SJSA1 (cell line): ENCODE results near the gene PTPRD. TPM values are rescaled to one million over a fixed set of nuclear protein-coding genes. Genes with fewer than 3 reads are reported as not detected.

ENCODE experiments used
- DNase-seq, 2 experiments: peaks; one replicate each; pipeline ENCODE4 v3.0.0-alpha.2; 2015 to 2020; ENCODE audit warnings: low spot score in 2 of 2, low read depth in 1 of 2
- H3K27ac ChIP-seq: fragments of 250-450 bp; sonication (Bioruptor Pico); 2 replicates; pipeline ENCODE4 v1.5.1; 2020; ENCODE audit warnings: mild to moderate bottlenecking, moderate library complexity
- H3K27me3 ChIP-seq: fragments of 250-450 bp; sonication (Bioruptor Pico); replicated peaks from 2 replicates; pipeline ENCODE4 v1.5.1; 2020; ENCODE audit warnings: mild to moderate bottlenecking, moderate library complexity
- H3K36me3 ChIP-seq: fragments of 250-450 bp; sonication (Bioruptor Pico); 2 replicates; pipeline ENCODE4 v1.5.1; 2020; ENCODE audit warnings: mild to moderate bottlenecking
- H3K4me1 ChIP-seq: fragments of 250-450 bp; sonication (Bioruptor Pico); replicated peaks from 2 replicates; pipeline ENCODE4 v1.6.1; 2021; ENCODE audit warnings: mild to moderate bottlenecking
- H3K4me3 ChIP-seq: fragments of 250-450 bp; sonication (Bioruptor Pico); 2 replicates; pipeline ENCODE4 v1.5.1; 2020; ENCODE audit warnings: mild to moderate bottlenecking
- H3K9me3 ChIP-seq: fragments of 250-450 bp; sonication (Bioruptor Pico); replicated peaks from 2 replicates; pipeline ENCODE4 v1.5.1; 2020; ENCODE audit warnings: mild to moderate bottlenecking
- total RNA-seq: library from RNA; depleted of rRNA; stranded (reverse); fragments of >200 nt; shearing (Covaris generic); gene quantifications from 2 replicates; pipeline ENCODE4 v1.2.3, GENCODE V29; 2014

Gene PTPRD
- total RNA-seq, 1 experiment from 2014 or later: not detected

DNA sequence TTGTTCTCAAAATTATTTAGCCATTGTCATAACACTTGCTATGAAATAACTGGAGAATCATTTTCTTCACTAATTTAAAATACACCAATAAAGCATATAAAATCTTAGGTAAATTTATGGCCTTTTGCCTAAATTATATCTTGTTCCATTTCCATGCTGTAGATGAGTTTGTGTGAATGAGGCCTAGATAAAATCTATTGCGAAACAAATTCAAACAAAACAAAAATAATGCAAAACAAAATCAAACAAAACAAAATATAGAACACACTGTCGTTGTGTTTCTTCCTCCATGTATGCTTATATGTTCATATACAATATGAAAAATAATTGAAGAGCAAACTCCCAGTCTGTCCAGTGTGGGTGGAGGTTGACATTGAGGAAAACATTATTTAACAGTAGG is 1020.7 kb downstream of the PTPRD start:
- no peak overlapping the region for H3K4me3 ChIP-seq
- H3K9me3 ChIP-seq: no peaks in the 10 kb centered on the region
- H3K36me3 ChIP-seq: no peaks in the 10 kb centered on the region
- DNase-seq: no peak
- H3K27ac ChIP-seq: no peak overlapping the region
- no peaks in the 10 kb centered on the region for H3K27me3 ChIP-seq
- H3K4me1 ChIP-seq: no peaks in the 10 kb centered on the region

DNA sequence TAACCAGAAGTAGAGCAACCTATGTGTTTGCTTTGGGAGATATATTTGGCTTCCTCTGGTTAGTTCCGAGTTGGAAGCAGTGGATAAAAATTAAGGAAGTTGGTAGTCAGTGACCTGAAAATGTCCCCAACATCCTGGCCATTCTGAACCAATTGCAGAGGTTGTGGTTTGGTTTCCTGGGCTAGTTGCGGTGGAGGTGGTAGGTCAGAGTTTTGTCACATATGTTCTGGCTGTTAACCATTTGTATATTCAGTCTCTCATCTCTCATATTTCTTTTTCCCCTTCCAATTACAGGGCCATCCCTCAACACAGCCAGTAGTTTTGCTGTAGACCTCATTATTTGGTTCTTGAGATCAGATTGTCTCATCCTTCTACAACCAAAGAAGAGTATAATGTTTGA is 1026.9 kb downstream of the PTPRD start:
- Histone ChIP-seq H3K27me3 (no peaks in the 10 kb centered on the region), H3K27ac (no peak overlapping the region), H3K4me1 (no peaks in the 10 kb centered on the region), H3K36me3 (no peaks in the 10 kb centered on the region), H3K9me3 (no peaks in the 10 kb centered on the region), H3K4me3 (no peak overlapping the region)
- DNase-seq: no peak

DNA sequence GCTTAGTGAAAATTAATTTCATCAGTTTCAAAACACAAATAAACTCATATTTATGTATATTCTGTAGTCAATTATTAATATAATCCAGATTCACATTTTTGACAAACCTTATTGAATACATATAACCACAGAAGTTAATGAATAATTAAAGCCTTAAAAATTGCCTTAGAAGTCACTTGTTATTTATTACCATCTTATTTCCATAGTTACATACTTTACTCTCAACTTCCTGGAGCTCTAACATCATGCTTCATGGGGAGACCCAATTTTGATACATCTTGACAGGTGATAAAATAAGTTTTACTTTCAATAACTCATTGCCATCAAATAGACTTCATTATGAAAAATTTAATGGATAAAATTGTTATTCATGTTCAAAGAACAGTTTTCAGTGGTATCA is 1038.7 kb downstream of the PTPRD start:
- Histone ChIP-seq H3K27me3 (no peaks in the 10 kb centered on the region), H3K36me3 (no peaks in the 10 kb centered on the region), H3K9me3 (no peaks in the 10 kb centered on the region), H3K4me1 (no peaks in the 10 kb centered on the region), H3K27ac (no peak overlapping the region), H3K4me3 (no peak overlapping the region)
- DNase-seq: no peak

DNA sequence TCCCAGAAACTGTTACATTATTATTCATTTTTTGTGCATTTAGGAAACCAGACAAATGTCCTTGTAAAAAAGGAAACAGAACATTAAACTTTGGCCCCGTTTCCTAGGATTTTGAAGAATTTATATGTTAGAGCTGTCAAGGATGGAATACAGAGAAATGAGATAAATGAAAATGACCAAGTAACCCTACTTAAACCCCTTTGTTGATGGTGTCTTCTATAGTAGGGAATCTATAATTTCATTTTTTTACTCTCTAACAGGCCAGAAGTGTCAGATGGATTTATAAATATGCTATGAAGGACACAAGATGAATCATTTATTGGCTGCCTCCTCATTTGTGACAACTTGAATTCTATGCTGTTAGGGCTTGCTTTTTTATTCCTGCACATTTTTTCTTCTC is 1047.1 kb downstream of the PTPRD start:
- Histone ChIP-seq H3K4me3 (no peak overlapping the region), H3K27ac (no peak overlapping the region), H3K4me1 (no peaks in the 10 kb centered on the region), H3K36me3 (no peaks in the 10 kb centered on the region), H3K9me3 (no peaks in the 10 kb centered on the region), H3K27me3 (no peaks in the 10 kb centered on the region)
- no peak for DNase-seq

DNA sequence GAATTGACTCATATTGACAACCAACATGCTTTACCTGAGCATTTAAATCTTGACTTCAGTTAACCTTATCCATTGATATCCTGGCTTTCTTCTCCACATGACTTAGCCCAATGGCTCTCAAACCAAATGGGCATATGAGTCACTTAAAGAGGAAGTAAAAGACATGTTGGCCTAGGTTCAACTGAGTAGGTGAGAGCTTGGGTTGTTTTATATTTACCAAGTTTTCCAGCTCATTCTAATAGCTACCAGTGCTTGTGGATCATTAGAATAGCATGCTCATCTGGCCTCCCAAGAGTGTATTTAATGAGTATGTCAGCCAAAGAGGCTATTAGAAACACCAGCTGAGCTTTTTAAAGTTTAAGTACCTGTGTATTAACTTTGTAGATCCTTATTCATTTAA is 1049.0 kb downstream of the PTPRD start:
- Histone ChIP-seq H3K36me3 (no peaks in the 10 kb centered on the region), H3K4me1 (no peaks in the 10 kb centered on the region), H3K9me3 (no peaks in the 10 kb centered on the region), H3K27me3 (no peaks in the 10 kb centered on the region), H3K4me3 (no peak overlapping the region), H3K27ac (no peak overlapping the region)
- no peak for DNase-seq

DNA sequence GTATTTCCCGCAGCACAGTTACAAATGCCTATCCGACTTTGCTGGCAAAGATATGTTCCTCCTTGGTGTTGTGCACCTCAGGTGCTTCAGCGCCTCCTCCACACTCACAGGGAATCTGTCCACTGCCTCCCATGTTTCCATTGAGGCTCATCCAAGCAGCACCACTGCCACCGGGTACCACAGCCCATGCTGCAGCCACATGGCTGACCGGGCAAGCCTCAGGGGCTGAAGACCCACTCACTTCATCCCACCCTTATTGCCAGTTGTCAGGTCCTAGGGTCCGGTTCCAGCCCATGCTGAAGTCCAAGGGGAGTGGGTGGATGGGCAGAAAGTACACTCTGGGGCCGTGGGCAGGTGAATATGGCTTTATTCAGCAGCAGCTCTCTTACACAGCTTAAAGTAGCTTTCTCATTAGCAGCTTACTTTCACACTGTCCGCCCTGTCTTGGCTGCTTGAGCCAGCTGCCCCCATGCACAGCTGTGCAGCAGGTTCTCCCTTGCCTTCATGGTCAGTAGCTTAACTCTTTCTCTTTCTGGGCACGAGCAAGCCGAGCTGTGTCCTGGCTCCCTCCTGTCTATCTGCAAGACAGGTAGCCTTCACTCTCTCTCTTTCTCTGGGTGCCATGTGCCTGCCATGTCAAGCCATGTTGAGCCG is 1052.3 kb downstream of the PTPRD start:
- Histone ChIP-seq H3K4me3 (no peak overlapping the region), H3K4me1 (no peaks in the 10 kb centered on the region), H3K36me3 (no peaks in the 10 kb centered on the region), H3K27ac (no peak overlapping the region), H3K27me3 (no peaks in the 10 kb centered on the region), H3K9me3 (no peaks in the 10 kb centered on the region)
- DNase-seq: no peak

DNA sequence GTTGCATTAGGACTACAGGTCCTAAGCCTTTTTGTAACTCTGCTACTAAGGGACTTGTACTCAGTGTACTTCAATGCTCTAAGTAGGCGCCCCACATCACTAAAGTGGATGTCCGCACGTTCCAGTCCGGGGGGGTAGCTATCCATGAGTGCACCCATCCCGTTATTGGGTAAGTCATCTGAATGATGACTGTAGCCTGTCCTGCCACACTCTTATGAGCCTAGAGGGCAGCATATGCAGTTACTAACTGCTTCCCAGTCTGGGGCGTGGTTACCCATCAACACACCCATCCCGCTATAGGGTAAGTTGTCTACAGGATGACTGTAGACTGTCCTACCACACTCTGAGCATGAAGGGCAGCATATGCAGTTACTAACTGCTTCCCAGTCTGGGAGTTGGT is 1053.9 kb downstream of the PTPRD start:
- H3K9me3 ChIP-seq: no peaks in the 10 kb centered on the region

DNA sequence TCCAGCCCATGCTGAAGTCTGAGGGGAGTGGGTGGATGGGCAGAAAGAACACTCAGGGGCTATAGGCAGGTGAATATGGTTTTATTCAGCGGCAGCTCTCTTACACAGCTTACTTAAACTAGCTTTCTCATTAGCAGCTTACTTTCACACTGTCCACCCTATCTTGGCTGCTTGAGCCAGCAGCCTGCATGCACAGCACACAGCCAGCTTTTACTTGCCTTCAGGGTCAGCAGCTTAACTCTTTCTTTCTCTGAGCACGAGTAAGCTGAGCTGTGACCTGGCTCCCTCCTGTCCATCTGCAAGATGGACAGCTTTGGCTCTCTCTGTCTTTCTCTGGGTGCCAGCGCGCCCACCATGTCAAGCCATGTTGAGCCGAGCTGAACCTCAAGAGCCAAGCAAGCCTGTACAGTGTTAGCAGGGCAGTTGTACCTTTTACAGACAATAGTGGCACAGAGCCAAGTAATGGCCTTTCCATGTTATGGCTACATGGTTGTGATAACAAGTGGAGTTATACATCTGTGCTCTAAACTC is 1054.9 kb downstream of the PTPRD start:
- DNase-seq: no peak

More for the DNA sequence above, 1053.9 kb downstream of the PTPRD start:
- H3K27ac ChIP-seq: no peak overlapping the region
- no peak for DNase-seq
- H3K36me3 ChIP-seq: no peaks in the 10 kb centered on the region
- no peaks in the 10 kb centered on the region for H3K27me3 ChIP-seq
- no peak overlapping the region for H3K4me3 ChIP-seq
- H3K4me1 ChIP-seq: no peaks in the 10 kb centered on the region

DNA sequence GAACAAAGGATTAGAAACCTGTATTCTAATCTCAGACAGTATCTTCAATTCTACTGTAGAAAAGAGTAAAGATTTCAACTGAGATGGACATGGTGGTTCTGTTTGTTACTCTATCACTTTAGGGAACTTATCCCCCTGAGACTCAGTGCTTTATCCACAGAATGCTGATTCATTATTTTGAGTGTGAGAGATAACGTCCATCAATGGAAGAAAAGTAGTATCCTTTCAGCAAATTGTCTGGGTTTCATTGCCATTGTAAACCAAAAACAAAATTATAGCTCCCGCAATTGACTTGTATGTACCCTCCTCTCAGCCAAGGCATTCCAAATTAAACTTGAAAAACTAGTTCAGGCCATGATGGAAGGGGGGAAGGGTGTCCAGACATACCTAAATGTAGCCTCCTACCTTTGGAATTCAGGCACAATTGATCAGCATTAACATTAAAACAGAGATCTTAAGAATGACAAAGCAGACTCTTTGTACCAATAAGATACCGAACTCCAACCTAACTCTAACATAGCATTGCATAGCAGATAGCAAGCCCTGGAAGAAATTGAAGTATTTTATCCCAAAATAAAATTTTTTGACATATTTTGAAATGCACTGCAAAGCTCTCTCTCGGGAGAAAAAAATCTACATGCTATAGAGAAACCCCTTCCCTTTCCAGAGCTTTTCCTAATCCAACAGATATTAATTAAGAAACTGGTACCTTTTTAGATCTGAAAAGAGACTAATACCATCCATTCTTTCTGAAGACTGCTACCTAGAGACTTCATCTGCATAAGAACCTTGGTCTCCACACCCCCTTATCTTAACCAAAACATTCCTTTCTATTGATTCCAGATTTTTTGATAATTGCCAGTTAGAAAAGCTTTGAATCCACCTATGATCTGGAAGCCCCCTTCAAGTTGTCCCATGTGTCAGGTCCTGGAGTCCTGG is 1055.7 kb downstream of the PTPRD start:
- Histone ChIP-seq H3K27ac (no peak overlapping the region), H3K4me3 (no peak overlapping the region), H3K27me3 (no peaks in the 10 kb centered on the region), H3K36me3 (no peaks in the 10 kb centered on the region), H3K9me3 (no peaks in the 10 kb centered on the region), H3K4me1 (no peaks in the 10 kb centered on the region)
- no peak for DNase-seq

More for the DNA sequence above, 1054.9 kb downstream of the PTPRD start:
- Histone ChIP-seq H3K4me1 (no peaks in the 10 kb centered on the region), H3K4me3 (no peak overlapping the region), H3K36me3 (no peaks in the 10 kb centered on the region), H3K27me3 (no peaks in the 10 kb centered on the region), H3K27ac (no peak overlapping the region), H3K9me3 (no peaks in the 10 kb centered on the region)

DNA sequence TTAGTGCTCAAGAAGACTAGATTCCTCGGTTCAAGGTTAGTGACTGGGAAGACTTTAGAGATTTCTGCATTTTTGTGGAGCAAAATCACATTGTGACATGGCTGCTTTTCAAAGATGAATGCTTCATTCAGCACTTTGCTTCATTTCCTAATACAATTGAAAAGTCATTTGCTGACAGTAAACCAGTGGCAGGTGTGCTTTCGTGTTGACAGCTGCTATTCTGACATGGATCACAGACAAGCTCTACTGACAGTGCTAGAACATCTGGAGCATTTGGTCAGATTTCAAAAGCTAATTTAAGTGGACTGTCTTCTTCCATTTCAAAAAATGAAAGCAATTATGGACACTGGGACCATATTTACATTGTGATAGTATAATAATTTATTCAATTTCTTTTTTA is 1060.1 kb downstream of the PTPRD start:
- no peak overlapping the region for H3K4me3 ChIP-seq
- H3K27ac ChIP-seq: no peak overlapping the region
- no peaks in the 10 kb centered on the region for H3K27me3 ChIP-seq
- H3K9me3 ChIP-seq: no peaks in the 10 kb centered on the region
- no peak for DNase-seq
- no peaks in the 10 kb centered on the region for H3K36me3 ChIP-seq
- no peaks in the 10 kb centered on the region for H3K4me1 ChIP-seq

DNA sequence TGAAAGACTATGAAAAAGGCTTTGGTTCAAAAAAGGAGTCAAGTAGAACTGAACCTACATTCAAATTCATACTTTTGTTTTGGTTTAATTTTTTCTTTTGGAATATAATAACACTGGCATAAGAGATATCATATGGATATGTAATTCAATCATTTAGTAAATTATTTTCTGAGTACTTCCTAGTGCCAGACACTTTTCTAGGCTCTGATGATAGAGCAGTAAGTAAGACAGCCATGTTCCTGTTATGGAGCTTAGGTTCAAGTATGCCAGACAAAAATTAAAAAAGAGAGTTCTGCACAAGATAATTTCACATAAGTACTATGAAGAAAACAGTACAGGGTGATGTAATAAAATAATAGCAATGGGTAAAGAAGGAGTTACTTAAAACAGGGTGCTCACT is 1074.0 kb downstream of the PTPRD start:
- DNase-seq: no peak
- H3K4me1 ChIP-seq: no peaks in the 10 kb centered on the region
- H3K4me3 ChIP-seq: no peak overlapping the region
- no peaks in the 10 kb centered on the region for H3K27me3 ChIP-seq
- H3K36me3 ChIP-seq: no peaks in the 10 kb centered on the region
- H3K9me3 ChIP-seq: no peaks in the 10 kb centered on the region
- no peak overlapping the region for H3K27ac ChIP-seq

DNA sequence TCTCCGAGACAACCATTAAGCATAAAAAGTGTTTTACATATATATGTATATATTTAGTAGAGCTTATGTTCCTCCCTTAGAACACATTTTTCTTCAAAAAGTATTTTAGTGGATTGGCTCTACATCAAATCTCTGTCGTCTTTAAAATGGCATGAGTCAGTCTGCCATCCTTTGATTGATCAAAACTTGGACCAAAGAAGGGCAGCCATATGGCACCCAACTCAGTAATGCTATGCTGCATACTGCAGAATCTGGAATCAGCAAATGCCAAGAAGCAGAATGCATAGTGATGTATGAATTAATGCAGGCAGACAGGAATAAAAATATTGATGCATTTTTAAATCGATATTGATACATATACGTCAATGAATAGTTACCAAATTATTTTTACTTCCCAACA is 1074.4 kb downstream of the PTPRD start:
- no peaks in the 10 kb centered on the region for H3K36me3 ChIP-seq
- H3K4me1 ChIP-seq: no peaks in the 10 kb centered on the region

DNA sequence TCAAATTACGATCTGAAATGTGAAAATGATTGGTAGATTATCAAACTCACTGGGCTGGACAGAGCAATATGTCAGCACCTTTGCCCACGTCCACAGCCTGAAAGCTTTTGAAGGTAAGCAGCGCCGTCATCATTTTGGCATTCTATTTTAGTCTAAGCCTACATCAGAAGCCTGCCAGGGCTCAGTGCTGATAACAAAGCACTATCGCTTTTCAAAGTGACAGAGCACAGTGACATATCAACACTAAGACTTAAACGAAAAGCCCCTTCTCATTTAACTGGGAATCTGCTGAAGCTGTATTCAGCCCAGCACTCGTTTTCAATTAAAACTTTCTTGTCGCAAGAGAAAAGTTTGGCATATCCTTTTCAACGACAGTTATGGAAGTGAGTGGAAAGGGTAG is 1076.3 kb downstream of the PTPRD start:
- Histone ChIP-seq H3K27me3 (no peaks in the 10 kb centered on the region), H3K36me3 (no peaks in the 10 kb centered on the region), H3K27ac (no peak overlapping the region), H3K4me3 (no peak overlapping the region), H3K9me3 (no peaks in the 10 kb centered on the region), H3K4me1 (no peaks in the 10 kb centered on the region)
- no peak for DNase-seq

More for the DNA sequence above, 1074.4 kb downstream of the PTPRD start:
- DNase-seq: no peak
- Histone ChIP-seq H3K27me3 (no peaks in the 10 kb centered on the region), H3K27ac (no peak overlapping the region), H3K9me3 (no peaks in the 10 kb centered on the region), H3K4me3 (no peak overlapping the region)

DNA sequence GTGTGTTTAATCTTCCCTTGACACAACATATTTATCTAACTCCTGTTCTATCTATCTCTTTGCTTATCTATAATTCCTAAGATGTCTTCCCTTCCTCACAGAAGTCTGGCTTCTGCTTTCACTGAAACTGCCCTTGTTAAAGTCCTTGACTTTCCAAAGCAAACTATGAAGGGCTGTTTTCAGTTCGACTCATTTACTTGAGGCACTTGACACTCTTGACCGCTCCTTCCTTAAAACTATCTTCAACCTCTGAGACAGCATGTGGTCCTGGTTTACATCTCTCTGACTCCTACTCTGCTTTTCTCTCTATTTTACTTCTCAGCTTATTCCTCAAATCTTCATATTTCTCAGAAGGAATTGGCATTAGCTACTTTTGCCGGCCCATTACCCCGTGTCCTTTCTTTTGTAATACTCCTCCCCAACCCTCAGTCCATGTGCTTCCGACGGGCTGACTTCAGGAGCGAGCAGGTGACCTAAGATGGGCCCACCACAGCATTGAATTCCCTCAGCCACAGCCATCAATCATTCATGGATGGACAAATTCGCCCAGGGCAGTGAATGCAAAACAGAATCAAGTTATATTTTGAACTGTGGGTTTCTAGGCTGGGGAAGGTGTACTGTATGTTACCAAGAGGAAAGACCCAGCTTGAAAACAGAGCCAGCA is 1089.2 kb downstream of the PTPRD start:
- no peak overlapping the region for H3K27ac ChIP-seq
- no peaks in the 10 kb centered on the region for H3K9me3 ChIP-seq
- H3K4me1 ChIP-seq: no peaks in the 10 kb centered on the region
- H3K27me3 ChIP-seq: no peaks in the 10 kb centered on the region
- H3K4me3 ChIP-seq: no peak overlapping the region
- no peaks in the 10 kb centered on the region for H3K36me3 ChIP-seq
- DNase-seq: no peak
